ENCODE measurements around the gene NRG2.

DNA sequence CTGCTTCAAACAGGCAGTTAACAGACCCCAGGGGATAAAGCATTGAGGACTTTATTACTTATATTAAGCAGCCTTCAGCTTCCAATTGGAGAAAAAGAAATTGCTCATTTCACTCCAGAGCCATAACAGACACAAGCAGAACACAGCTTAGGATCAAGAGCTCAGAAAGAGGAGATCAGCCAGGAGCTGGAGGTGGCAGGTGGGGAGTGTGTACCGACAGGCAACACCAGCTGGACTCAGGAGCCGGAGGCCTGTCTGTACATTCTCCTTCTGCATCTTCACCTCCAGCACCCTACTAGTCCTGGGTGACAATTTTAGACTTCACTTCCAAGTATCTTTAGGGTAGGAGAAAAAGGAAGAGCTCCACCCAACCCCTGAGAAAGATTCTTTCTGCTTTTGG lies 35.8 kb downstream of the NRG2 start:
- TF ChIP-seq, protein P1, sequence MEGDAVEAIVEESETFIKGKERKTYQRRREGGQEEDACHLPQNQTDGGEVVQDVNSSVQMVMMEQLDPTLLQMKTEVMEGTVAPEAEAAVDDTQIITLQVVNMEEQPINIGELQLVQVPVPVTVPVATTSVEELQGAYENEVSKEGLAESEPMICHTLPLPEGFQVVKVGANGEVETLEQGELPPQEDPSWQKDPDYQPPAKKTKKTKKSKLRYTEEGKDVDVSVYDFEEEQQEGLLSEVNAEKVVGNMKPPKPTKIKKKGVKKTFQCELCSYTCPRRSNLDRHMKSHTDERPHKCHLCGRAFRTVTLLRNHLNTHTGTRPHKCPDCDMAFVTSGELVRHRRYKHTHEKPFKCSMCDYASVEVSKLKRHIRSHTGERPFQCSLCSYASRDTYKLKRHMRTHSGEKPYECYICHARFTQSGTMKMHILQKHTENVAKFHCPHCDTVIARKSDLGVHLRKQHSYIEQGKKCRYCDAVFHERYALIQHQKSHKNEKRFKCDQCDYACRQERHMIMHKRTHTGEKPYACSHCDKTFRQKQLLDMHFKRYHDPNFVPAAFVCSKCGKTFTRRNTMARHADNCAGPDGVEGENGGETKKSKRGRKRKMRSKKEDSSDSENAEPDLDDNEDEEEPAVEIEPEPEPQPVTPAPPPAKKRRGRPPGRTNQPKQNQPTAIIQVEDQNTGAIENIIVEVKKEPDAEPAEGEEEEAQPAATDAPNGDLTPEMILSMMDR (IDR thresholded peaks at IDR 0.05) = no peak
- TF ChIP-seq, protein P2, sequence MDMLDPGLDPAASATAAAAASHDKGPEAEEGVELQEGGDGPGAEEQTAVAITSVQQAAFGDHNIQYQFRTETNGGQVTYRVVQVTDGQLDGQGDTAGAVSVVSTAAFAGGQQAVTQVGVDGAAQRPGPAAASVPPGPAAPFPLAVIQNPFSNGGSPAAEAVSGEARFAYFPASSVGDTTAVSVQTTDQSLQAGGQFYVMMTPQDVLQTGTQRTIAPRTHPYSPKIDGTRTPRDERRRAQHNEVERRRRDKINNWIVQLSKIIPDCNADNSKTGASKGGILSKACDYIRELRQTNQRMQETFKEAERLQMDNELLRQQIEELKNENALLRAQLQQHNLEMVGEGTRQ (IDR thresholded peaks at IDR 0.05) = no peak
- TF ChIP-seq, protein P3, sequence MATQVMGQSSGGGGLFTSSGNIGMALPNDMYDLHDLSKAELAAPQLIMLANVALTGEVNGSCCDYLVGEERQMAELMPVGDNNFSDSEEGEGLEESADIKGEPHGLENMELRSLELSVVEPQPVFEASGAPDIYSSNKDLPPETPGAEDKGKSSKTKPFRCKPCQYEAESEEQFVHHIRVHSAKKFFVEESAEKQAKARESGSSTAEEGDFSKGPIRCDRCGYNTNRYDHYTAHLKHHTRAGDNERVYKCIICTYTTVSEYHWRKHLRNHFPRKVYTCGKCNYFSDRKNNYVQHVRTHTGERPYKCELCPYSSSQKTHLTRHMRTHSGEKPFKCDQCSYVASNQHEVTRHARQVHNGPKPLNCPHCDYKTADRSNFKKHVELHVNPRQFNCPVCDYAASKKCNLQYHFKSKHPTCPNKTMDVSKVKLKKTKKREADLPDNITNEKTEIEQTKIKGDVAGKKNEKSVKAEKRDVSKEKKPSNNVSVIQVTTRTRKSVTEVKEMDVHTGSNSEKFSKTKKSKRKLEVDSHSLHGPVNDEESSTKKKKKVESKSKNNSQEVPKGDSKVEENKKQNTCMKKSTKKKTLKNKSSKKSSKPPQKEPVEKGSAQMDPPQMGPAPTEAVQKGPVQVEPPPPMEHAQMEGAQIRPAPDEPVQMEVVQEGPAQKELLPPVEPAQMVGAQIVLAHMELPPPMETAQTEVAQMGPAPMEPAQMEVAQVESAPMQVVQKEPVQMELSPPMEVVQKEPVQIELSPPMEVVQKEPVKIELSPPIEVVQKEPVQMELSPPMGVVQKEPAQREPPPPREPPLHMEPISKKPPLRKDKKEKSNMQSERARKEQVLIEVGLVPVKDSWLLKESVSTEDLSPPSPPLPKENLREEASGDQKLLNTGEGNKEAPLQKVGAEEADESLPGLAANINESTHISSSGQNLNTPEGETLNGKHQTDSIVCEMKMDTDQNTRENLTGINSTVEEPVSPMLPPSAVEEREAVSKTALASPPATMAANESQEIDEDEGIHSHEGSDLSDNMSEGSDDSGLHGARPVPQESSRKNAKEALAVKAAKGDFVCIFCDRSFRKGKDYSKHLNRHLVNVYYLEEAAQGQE (IDR thresholded peaks at IDR 0.05) = no peak
- TF ChIP-seq MAZ (IDR thresholded peaks at IDR 0.05; ENCODE audit: borderline replicate concordance, low read depth, low read length) (no peak), POLR2A (IDR thresholded peaks at IDR 0.05; ENCODE audit: low read length) (no peak), BHLHE40 (IDR thresholded peaks at IDR 0.05; ENCODE audit: low read depth, low read length) (no peak), TP53 (CRISPR knock-in tag; IDR thresholded peaks at IDR 0.05) (no peak), CHD2 (IDR thresholded peaks at IDR 0.05; ENCODE audit: low read length, partially characterized antibody) (no peak), TFCP2L1 (CRISPR knock-in tag; IDR thresholded peaks at IDR 0.05) (no peak), NPAS2 (CRISPR knock-in tag; IDR thresholded peaks at IDR 0.05; ENCODE audit: borderline replicate concordance) (no peak), SREBF2 (IDR thresholded peaks at IDR 0.05) (no peak)
- TF ChIP-seq, protein P4, sequence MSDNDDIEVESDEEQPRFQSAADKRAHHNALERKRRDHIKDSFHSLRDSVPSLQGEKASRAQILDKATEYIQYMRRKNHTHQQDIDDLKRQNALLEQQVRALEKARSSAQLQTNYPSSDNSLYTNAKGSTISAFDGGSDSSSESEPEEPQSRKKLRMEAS (IDR thresholded peaks at IDR 0.05) = no peak

Data from A549 (cell line).